MCF 10A (cell line): ENCODE data around the gene PLCG2. TPM values are rescaled to one million over a fixed set of nuclear protein-coding genes. Genes with fewer than 3 reads are reported as not detected.

ENCODE experiments used
- BruUV-seq: library from RNA; stranded (reverse); fragments of 400-500 nt; replicated peaks from 2 replicates; lab custom pipeline; 2021; lab: Mats Ljungman, UMichigan
- CTCF ChIA-PET: fragments of 300-600 bp; sonication (Branson Sonifier 250); formaldehyde crosslinking; extraction: SDS; loops from one replicate; lab custom pipeline; 2021; ENCODE audit warnings: antibody characterized with exemption, inconsistent platforms; lab: Yijun Ruan, JAX
- POLR2A ChIA-PET: fragments of 300-600, 350-650 bp; sonication (Branson Sonifier 250); formaldehyde crosslinking; extraction: SDS; loops from one replicate; lab custom pipeline; 2020; ENCODE audit warnings: antibody characterized with exemption, inconsistent platforms; lab: Yijun Ruan, JAX
- DNase-seq: peaks from one replicate; pipeline ENCODE4 v3.0.0-alpha.2; 2018; ENCODE audit not compliant: unreplicated experiment
- H3K27ac Mint-ChIP-seq: one replicate; pipeline ENCODE4 v1.8.0; 2022; ENCODE audit warnings: mild to moderate bottlenecking, low read depth, mixed read lengths; ENCODE audit not compliant: unreplicated experiment
- H3K27me3 Mint-ChIP-seq: one replicate; pipeline ENCODE4 v1.8.0; 2022; ENCODE audit warnings: mixed read lengths; ENCODE audit not compliant: insufficient read depth, unreplicated experiment
- H3K36me3 Mint-ChIP-seq: one replicate; pipeline ENCODE4 v1.8.0; 2022; ENCODE audit warnings: mild to moderate bottlenecking, moderate library complexity, mixed read lengths; ENCODE audit not compliant: insufficient read depth, unreplicated experiment
- H3K4me1 Mint-ChIP-seq: one replicate; pipeline ENCODE4 v1.8.0; 2022; ENCODE audit warnings: mixed read lengths; ENCODE audit not compliant: insufficient read depth, unreplicated experiment
- H3K4me3 Mint-ChIP-seq: one replicate; pipeline ENCODE4 v1.8.0; 2022; ENCODE audit warnings: mild to moderate bottlenecking, moderate library complexity, mixed read lengths; ENCODE audit not compliant: unreplicated experiment
- H3K9me3 Mint-ChIP-seq: one replicate; pipeline ENCODE4 v1.8.0; 2022; ENCODE audit warnings: mixed read lengths; ENCODE audit not compliant: unreplicated experiment
- CTCF ChIP-seq: fragments of 200-600 bp; IDR thresholded peaks from one replicate; pipeline ENCODE4 v1.8.0; 2022; ENCODE audit warnings: antibody characterized with exemption, mild to moderate bottlenecking; ENCODE audit not compliant: unreplicated experiment
- intact Hi-C: fragments of 100-400 bp; cut with micrococcal nuclease; formaldehyde crosslinking; loops from 2 replicates; pipeline ENCODE4 v1.14.1; 2022
- total RNA-seq: library from RNA; stranded (reverse); gene quantifications from 2 replicates; pipeline ENCODE4 v1.2.3, GENCODE V29; 2022

Gene PLCG2
- total RNA-seq, 1 experiment from 2014 or later: 5.2 TPM

GRCh38 chr16:81912395-81912794, 133.3 kb downstream of the PLCG2 start:
- H3K36me3 Mint-ChIP-seq: no peaks in the 10 kb centered on the region
- POLR2A ChIA-PET: no interaction called here
- H3K4me3 Mint-ChIP-seq: no peak overlapping the region
- no peak for TF ChIP-seq CTCF
- no TSS peak for BruUV-seq
- DNase-seq: no peak
- H3K4me1 Mint-ChIP-seq: peaks cover 11% of the 10 kb centered on the region
- H3K9me3 Mint-ChIP-seq: no peaks in the 10 kb centered on the region
- intact Hi-C loops: no loop called here
- CTCF ChIA-PET: no interaction called here
- H3K27me3 Mint-ChIP-seq: no peaks in the 10 kb centered on the region
- H3K27ac Mint-ChIP-seq: no peak overlapping the region

- CTCF ChIA-PET: no interaction called here
- Mint-ChIP-seq H3K4me1 (peaks cover 11% of the 10 kb centered on the region), H3K27ac (no peak overlapping the region), H3K27me3 (no peaks in the 10 kb centered on the region), H3K9me3 (no peaks in the 10 kb centered on the region), H3K36me3 (no peaks in the 10 kb centered on the region), H3K4me3 (no peak overlapping the region)
- TF ChIP-seq CTCF: no peak
- POLR2A ChIA-PET: no interaction called here
- no TSS peak for BruUV-seq
- intact Hi-C loops: no loop called here
- no peak for DNase-seq
Observed at GRCh38 chr16:81913222-81913621, 134.1 kb downstream of the PLCG2 start.

GRCh38 chr16:81917375-81917774, 138.3 kb downstream of the PLCG2 start:
- Mint-ChIP-seq H3K4me3 (no peak overlapping the region), H3K36me3 (no peaks in the 10 kb centered on the region), H3K27me3 (no peaks in the 10 kb centered on the region), H3K4me1 (no peaks in the 10 kb centered on the region), H3K9me3 (no peaks in the 10 kb centered on the region), H3K27ac (no peak overlapping the region)
- TF ChIP-seq CTCF: no peak
- ChIA-PET POLR2A (no interaction called here), CTCF (interaction anchor here (0.8 to 1.2 kb wide), 3 partner anchors 9 to 23 kb away, joined by 3 to 4 read pairs (median 3); no protein-coding TSS in a partner anchor)
- BruUV-seq: no TSS peak
- no peak for DNase-seq
- intact Hi-C loops: no loop called here

GRCh38 chr16:81918927-81919326, 139.8 kb downstream of the PLCG2 start:
- H3K27me3 Mint-ChIP-seq: no peaks in the 10 kb centered on the region
- no TSS peak for BruUV-seq
- no peak for TF ChIP-seq CTCF
- intact Hi-C loops: no loop called here
- no peak for DNase-seq
- POLR2A ChIA-PET: interaction anchor here (0.7 kb wide), 1 partner anchor 17 kb away, joined by 3 read pairs; no protein-coding TSS in a partner anchor
- H3K4me1 Mint-ChIP-seq: no peaks in the 10 kb centered on the region
- no peak overlapping the region for H3K4me3 Mint-ChIP-seq
- no peak overlapping the region for H3K27ac Mint-ChIP-seq
- no peaks in the 10 kb centered on the region for H3K9me3 Mint-ChIP-seq
- CTCF ChIA-PET: interaction anchor here (0.6 to 1.5 kb wide), 4 partner anchors 11 to 312 kb away, joined by 3 to 6 read pairs (median 3); no protein-coding TSS in a partner anchor
- no peaks in the 10 kb centered on the region for H3K36me3 Mint-ChIP-seq
